Peyer's patch (tissue), 4 donors: ENCODE measurements around the gene FUBP3.
"Not testable (repeated sequence)": the region's sequence is repeated elsewhere in the genome, so short reads cannot be mapped to it uniquely, and the experiment has no call there.

Source experiments
- CTCF ChIP-seq, 6 experiments: fragments of 450-650 bp in 4 of 6; fragments of 200-600 bp in 2 of 6; sonication (generic) in 1 of 6; IDR thresholded peaks; one replicate each; pipeline ENCODE4 v1.5.1; 2017 to 2019; ENCODE audit warnings: antibody characterized with exemption in 6 of 6, mild to moderate bottlenecking in 3 of 6, moderate library complexity in 1 of 6
- POLR2A ChIP-seq, 2 donors: fragments of 450-650 bp; IDR thresholded peaks; one replicate each; pipeline ENCODE4 v1.5.1; 2017; ENCODE audit warnings: antibody characterized with exemption in 2 of 2, mild to moderate bottlenecking in 2 of 2, moderate library complexity in 2 of 2

GRCh38 chr9:130685945-130686344 lies 106.6 kb downstream of the FUBP3 start:
- not testable (repeated sequence) for TF ChIP-seq CTCF, POLR2A (IDR thresholded peaks at IDR 0.05)
